IMR-90 (cell line): ENCODE data around the gene CEP104. TPM values are rescaled to one million over a fixed set of nuclear protein-coding genes. Genes with fewer than 3 reads are reported as not detected.

Experiments
- ATAC-seq: fragments of 200-7000 bp; cut with Tn5 transposase; 2 replicates; pipeline ENCODE4 v1.9.1; 2020; ENCODE audit warnings: low read depth, mild to moderate bottlenecking, moderate library complexity
- BruUV-seq: library from RNA; stranded (reverse); fragments of 400-500 nt; replicated peaks from 2 replicates; lab custom pipeline; 2021; lab: Mats Ljungman, UMichigan
- CTCF ChIA-PET: fragments of 300-600 bp; formaldehyde crosslinking; extraction: SDS; loops from one replicate; lab custom pipeline; 2021; ENCODE audit warnings: antibody characterized with exemption; lab: Yijun Ruan, JAX
- POLR2A ChIA-PET: fragments of 300-600 bp; sonication (Branson Sonifier 250); formaldehyde crosslinking; loops from one replicate; lab custom pipeline; 2022; ENCODE audit warnings: antibody characterized with exemption; ENCODE audit not compliant: unreplicated experiment; lab: Charles Lee
- DNase-seq: peaks from one replicate; pipeline ENCODE4 v3.0.0; 2013
- H2AFZ ChIP-seq: replicated peaks from 2 replicates; pipeline ENCODE3; 2013; ENCODE audit warnings: low read length, mild to moderate bottlenecking; ENCODE audit not compliant: poor library complexity
- H2AK5ac ChIP-seq: 2 replicates; pipeline ENCODE4 v1.6.1; 2013; ENCODE audit warnings: low read depth, low read length, inconsistent platforms
- H2AK9ac ChIP-seq: replicated peaks from 2 replicates; pipeline ENCODE3; 2013; ENCODE audit warnings: mild to moderate bottlenecking, low read depth, low read length, moderate library complexity; ENCODE audit not compliant: poor library complexity
- H2BK120ac ChIP-seq: 2 replicates; pipeline ENCODE4 v1.6.1; 2013; ENCODE audit warnings: low read depth, low read length, inconsistent platforms
- H2BK15ac ChIP-seq: 3 replicates; pipeline ENCODE4 v1.6.1; 2013; ENCODE audit warnings: low read depth, low read length, inconsistent platforms
- H2BK20ac ChIP-seq: 2 replicates; pipeline ENCODE4 v1.6.1; 2013; ENCODE audit warnings: low read depth, mild to moderate bottlenecking, inconsistent platforms, low read length, moderate library complexity
- H2BK5ac ChIP-seq: 2 replicates; pipeline ENCODE4 v1.6.1; 2013; ENCODE audit warnings: mild to moderate bottlenecking, low read depth, low read length, inconsistent platforms; ENCODE audit not compliant: poor library complexity, severe bottlenecking
- H3K14ac ChIP-seq: replicated peaks from 2 replicates; pipeline ENCODE4 v1.6.1; 2013; ENCODE audit warnings: low read depth, low read length, inconsistent platforms
- H3K18ac ChIP-seq: 2 replicates; pipeline ENCODE4 v1.6.1; 2013; ENCODE audit warnings: low read depth, low read length, control low read depth
- H3K23ac ChIP-seq: 2 replicates; pipeline ENCODE4 v1.6.1; 2013; ENCODE audit warnings: low read depth, low read length, inconsistent platforms
- H3K27ac ChIP-seq: 2 replicates; pipeline ENCODE4 v1.5.1; 2013; ENCODE audit warnings: mild to moderate bottlenecking, control low read depth, low read length; ENCODE audit not compliant: insufficient read depth
- H3K27me3 ChIP-seq: 2 replicates; pipeline ENCODE4 v1.6.1; 2013; ENCODE audit warnings: low read length; ENCODE audit not compliant: control insufficient read depth, insufficient read depth
- H3K36me3 ChIP-seq: 2 replicates; pipeline ENCODE4 v1.6.1; 2013; ENCODE audit warnings: low read length, mixed read lengths; ENCODE audit not compliant: control insufficient read depth, insufficient read depth
- H3K4ac ChIP-seq: 2 replicates; pipeline ENCODE4 v1.6.1; 2013; ENCODE audit warnings: low read depth, low read length, inconsistent platforms
- H3K4me1 ChIP-seq: 2 replicates; pipeline ENCODE4 v1.6.1; 2013; ENCODE audit warnings: low read length, mixed read lengths; ENCODE audit not compliant: control insufficient read depth, insufficient read depth
- H3K4me2 ChIP-seq: 2 replicates; pipeline ENCODE4 v1.6.1; 2013; ENCODE audit warnings: low read depth, mild to moderate bottlenecking, control low read depth, low read length, moderate library complexity
- H3K4me3 ChIP-seq: 2 replicates; pipeline ENCODE4 v1.5.1; 2013; ENCODE audit warnings: low read depth, mild to moderate bottlenecking, control low read depth, low read length, moderate library complexity; ENCODE audit not compliant: insufficient read depth
- H3K56ac ChIP-seq: 2 replicates; pipeline ENCODE4 v1.6.1; 2013; ENCODE audit warnings: low read length, inconsistent platforms; ENCODE audit not compliant: insufficient read depth; ENCODE audit errors: extremely low read depth
- H3K79me1 ChIP-seq, 2 experiments: 2 replicates each; pipeline ENCODE4 v1.6.1; 2013; ENCODE audit warnings: low read length in 2 of 2, inconsistent platforms in 1 of 2, low read depth in 1 of 2
- H3K9ac ChIP-seq: 2 replicates; pipeline ENCODE4 v1.6.1; 2013; ENCODE audit warnings: low read depth, low read length, control low read depth
- H3K9me1 ChIP-seq: 2 replicates; pipeline ENCODE4 v1.6.1; 2013; ENCODE audit warnings: low read length, inconsistent platforms; ENCODE audit not compliant: insufficient read depth
- H3K9me3 ChIP-seq: 2 replicates; pipeline ENCODE4 v1.6.1; 2013; ENCODE audit warnings: low read length; ENCODE audit not compliant: control insufficient read depth, insufficient read depth
- H4K20me1 ChIP-seq: 2 replicates; pipeline ENCODE4 v1.6.1; 2013; ENCODE audit warnings: low read length, inconsistent platforms; ENCODE audit not compliant: insufficient read depth
- H4K5ac ChIP-seq: 2 replicates; pipeline ENCODE4 v1.6.1; 2013; ENCODE audit warnings: mild to moderate bottlenecking, low read depth, low read length, control low read depth
- H4K8ac ChIP-seq, 2 experiments: 2 replicates each; pipeline ENCODE4 v1.6.1; 2013; ENCODE audit warnings: low read depth in 2 of 2, low read length in 2 of 2, control low read depth in 1 of 2, inconsistent platforms in 1 of 2
- H4K91ac ChIP-seq: 2 replicates; pipeline ENCODE4 v1.6.1; 2013; ENCODE audit warnings: low read depth, low read length, inconsistent platforms; ENCODE audit not compliant: insufficient read depth
- CEBPB ChIP-seq: IDR thresholded peaks from 2 replicates; pipeline ENCODE4 v1.6.1; 2012; ENCODE audit warnings: low read depth, low read length, improper control_type of control experiment
- NFE2L2 ChIP-seq: fragments of 150-350 bp; IDR thresholded peaks from 2 replicates; pipeline ENCODE4 v1.6.1; 2016; ENCODE audit warnings: low read depth, mild to moderate bottlenecking, low read length
- RAD21 ChIP-seq: IDR thresholded peaks from 2 replicates; pipeline ENCODE4 v1.6.1; 2012; ENCODE audit warnings: low read length, improper control_type of control experiment
- SMC3 ChIP-seq: fragments of 150-350 bp; IDR thresholded peaks from 2 replicates; pipeline ENCODE4 v1.6.1; 2016; ENCODE audit warnings: low read depth, mild to moderate bottlenecking, antibody characterized with exemption, low read length, moderate library complexity
- WGBS, 2 experiments: methylation state at CpG; one replicate each; pipeline versions ENCODE4 v1.1.5 to v1.1.7; 2013; ENCODE audit warnings: missing lambda C conversion rate in 2 of 2; ENCODE audit not compliant: insufficient read length in 1 of 2; ENCODE audit errors: extremely low coverage in 2 of 2; 5-methylcytosine and 5-hydroxymethylcytosine counted together
- dilution Hi-C: fragments of 300-500 bp; cut with HindIII; formaldehyde crosslinking; loops from one replicate; pipeline ENCODE4 v1.14.3; 2018; ENCODE audit warnings: low sequenced_read_pairs; ENCODE audit not compliant: unreplicated experiment
- in situ Hi-C: fragments of 300-500 bp; cut with MboI; formaldehyde crosslinking; loops from 3 replicates; pipeline ENCODE4 v1.14.3; 2019; ENCODE audit warnings: low sequenced_read_pairs, inconsistent platforms, mixed read lengths
- intact Hi-C: fragments of 100-400 bp; cut with micrococcal nuclease; formaldehyde crosslinking; loops from 2 replicates; pipeline ENCODE4 v1.10.0; 2022
- polyA plus RNA-seq, 3 experiments: library from polyadenylated mRNA; depleted of rRNA; stranded (reverse); fragments of >200 nt; gene quantifications; 2 replicates each; pipeline ENCODE4 v1.2.3, GENCODE V29; 2012; ENCODE audit warnings: low replicate concordance in 1 of 3
- total RNA-seq: library from RNA; depleted of rRNA; stranded (reverse); fragments of >200 nt; gene quantifications from 2 replicates; pipeline ENCODE4 v1.2.3, GENCODE V29; 2012

Gene CEP104
- total and polyA plus RNA-seq, 2 of the 4 experiments (the other 2 are of a cell fraction): 14.3 to 17.5 TPM

GRCh38 chr1:3842912-3843311 lies 14.1 kb downstream of the CEP104 start:
- H3K56ac ChIP-seq: no peak overlapping the region
- DNase-seq (no peak), ATAC-seq (no peak)
- H3K36me3 ChIP-seq: peaks cover 46% of the 10 kb centered on the region
- POLR2A ChIA-PET: no interaction called here
- no peaks in the 10 kb centered on the region for H3K4me1 ChIP-seq
- H4K8ac ChIP-seq: no peak overlapping the region
- no peak overlapping the region for H3K27ac ChIP-seq
- H3K14ac ChIP-seq: no peak overlapping the region
- BruUV-seq: no TSS peak
- dilution Hi-C loops: no loop called here
- H3K18ac ChIP-seq: no peak overlapping the region
- no peaks in the 10 kb centered on the region for H3K27me3 ChIP-seq
- no peak overlapping the region for H2BK5ac ChIP-seq
- peak overlapping the region; percentile 33 for H2AFZ ChIP-seq
- no peak overlapping the region for H3K4me3 ChIP-seq
- no peak overlapping the region for H4K91ac ChIP-seq
- in situ Hi-C loops: no loop called here
- no peak overlapping the region for H2BK15ac ChIP-seq
- intact Hi-C loops: no loop called here
- no peak overlapping the region for H3K23ac ChIP-seq
- H4K5ac ChIP-seq: no peak overlapping the region
- H2AK9ac ChIP-seq: no peak overlapping the region
- H4K20me1 ChIP-seq: no peaks in the 10 kb centered on the region
- no peaks in the 10 kb centered on the region for H3K9me3 ChIP-seq
- no peak overlapping the region for H3K4me2 ChIP-seq
- TF ChIP-seq RAD21 (no peak), NFE2L2 (no peak), SMC3 (no peak), CEBPB (no peak)
- H3K79me1 ChIP-seq: no peaks in the 10 kb centered on the region; a peak in 1 of 4 replicates
- no peaks in the 10 kb centered on the region for H3K9me1 ChIP-seq
- no peak overlapping the region for H3K9ac ChIP-seq
- H2AK5ac ChIP-seq: no peak overlapping the region
- H2BK20ac ChIP-seq: no peak overlapping the region
- no CpG with 5 or more reads among the region's 9 CpGs for whole genome bisulfite sequencing, 2 experiments
- H3K4ac ChIP-seq: no peak overlapping the region
- no peak overlapping the region for H2BK120ac ChIP-seq
- CTCF ChIA-PET: no interaction called here
